Trophoblast cell (in vitro differentiated cells and primary cell): ENCODE measurements around the gene RPL35.

Experiments used
- DNase-seq, 2 donors: peaks; one replicate each; pipeline ENCODE4 v3.0.0-alpha.2; 2016
- H2AFZ ChIP-seq: 2 replicates; pipeline ENCODE4 v1.6.1; 2013; ENCODE audit warnings: low read length, moderate library complexity, mild to moderate bottlenecking; ENCODE audit not compliant: insufficient read depth, poor library complexity
- H2AK5ac ChIP-seq: 2 replicates; pipeline ENCODE4 v1.6.1; 2013; ENCODE audit warnings: mild to moderate bottlenecking, low read length
- H2BK120ac ChIP-seq: 2 replicates; pipeline ENCODE4 v1.6.1; 2013; ENCODE audit warnings: low read length, mild to moderate bottlenecking, moderate library complexity; ENCODE audit not compliant: insufficient read depth, poor library complexity
- H2BK12ac ChIP-seq: 2 replicates; pipeline ENCODE4 v1.6.1; 2013; ENCODE audit warnings: mild to moderate bottlenecking, low read length, moderate library complexity
- H2BK5ac ChIP-seq: 2 replicates; pipeline ENCODE4 v1.6.1; 2013; ENCODE audit warnings: low read length, low read depth, moderate library complexity, mild to moderate bottlenecking; ENCODE audit not compliant: poor library complexity
- H3K14ac ChIP-seq: 2 replicates; pipeline ENCODE4 v1.6.1; 2013; ENCODE audit warnings: mild to moderate bottlenecking, low read length
- H3K18ac ChIP-seq: 2 replicates; pipeline ENCODE4 v1.6.1; 2013; ENCODE audit warnings: mild to moderate bottlenecking, low read length
- H3K23ac ChIP-seq: 2 replicates; pipeline ENCODE4 v1.6.1; 2013; ENCODE audit warnings: low read length
- H3K27ac ChIP-seq: 2 replicates; pipeline ENCODE4 v1.5.1; 2013; ENCODE audit warnings: low read depth, mild to moderate bottlenecking, inconsistent platforms, low read length, moderate library complexity
- H3K27me3 ChIP-seq: 2 replicates; pipeline ENCODE4 v1.6.1; 2013; ENCODE audit warnings: inconsistent platforms, mild to moderate bottlenecking, low read length, moderate library complexity; ENCODE audit not compliant: insufficient read depth
- H3K36me3 ChIP-seq, 2 experiments: 1 replicate in 1 of 2; 2 replicates in 1 of 2; pipeline ENCODE4 v1.6.1; 2013; ENCODE audit warnings: low read length in 2 of 2, mild to moderate bottlenecking in 2 of 2, moderate library complexity in 1 of 2; ENCODE audit not compliant: insufficient read depth in 2 of 2, control insufficient read depth in 1 of 2
- H3K4ac ChIP-seq: 2 replicates; pipeline ENCODE4 v1.6.1; 2013; ENCODE audit warnings: low read depth, mild to moderate bottlenecking, low read length, moderate library complexity
- H3K4me1 ChIP-seq, 2 experiments: 1 replicate in 1 of 2; 2 replicates in 1 of 2; pipeline ENCODE4 v1.6.1; 2013; ENCODE audit warnings: low read length in 2 of 2, mild to moderate bottlenecking in 2 of 2, moderate library complexity in 1 of 2; ENCODE audit not compliant: insufficient read depth in 2 of 2, control insufficient read depth in 1 of 2
- H3K4me2 ChIP-seq: 2 replicates; pipeline ENCODE4 v1.6.1; 2013; ENCODE audit warnings: inconsistent platforms, mild to moderate bottlenecking, low read length, moderate library complexity
- H3K4me3 ChIP-seq: 2 replicates; pipeline ENCODE4 v1.5.1; 2013; ENCODE audit warnings: mild to moderate bottlenecking, low read depth, low read length, inconsistent platforms
- H3K79me1 ChIP-seq: one replicate; pipeline ENCODE4 v1.6.1; 2013; ENCODE audit warnings: low read length
- H3K79me2 ChIP-seq: 2 replicates; pipeline ENCODE4 v1.6.1; 2013; ENCODE audit warnings: low read length, mild to moderate bottlenecking; ENCODE audit not compliant: control insufficient read depth, insufficient read depth, poor library complexity
- H3K9ac ChIP-seq: 2 replicates; pipeline ENCODE4 v1.6.1; 2013; ENCODE audit warnings: mild to moderate bottlenecking, low read length
- H3K9me3 ChIP-seq: 2 replicates; pipeline ENCODE4 v1.6.1; 2013; ENCODE audit warnings: low read depth, mild to moderate bottlenecking, control low read depth, inconsistent platforms, low read length; ENCODE audit not compliant: insufficient read depth
- H4K12ac ChIP-seq: 2 replicates; pipeline ENCODE4 v1.6.1; 2013; ENCODE audit warnings: low read depth, mild to moderate bottlenecking, low read length, moderate library complexity
- H4K8ac ChIP-seq: 2 replicates; pipeline ENCODE4 v1.6.1; 2013; ENCODE audit warnings: low read depth, mild to moderate bottlenecking, low read length, moderate library complexity
- H4K91ac ChIP-seq: one replicate; pipeline ENCODE4 v1.6.1; 2013; ENCODE audit warnings: low read depth, mild to moderate bottlenecking, low read length, moderate library complexity
- WGBS: extraction: QIAGEN DNeasy Blood & Tissue Kit; methylation state at CpG from one replicate; pipeline ENCODE4 v1.1.7; 2013; ENCODE audit warnings: missing lambda C conversion rate; ENCODE audit not compliant: insufficient read length, insufficient coverage; ENCODE audit errors: extremely low coverage; 5-methylcytosine and 5-hydroxymethylcytosine counted together

RPL35 gene

DNA sequence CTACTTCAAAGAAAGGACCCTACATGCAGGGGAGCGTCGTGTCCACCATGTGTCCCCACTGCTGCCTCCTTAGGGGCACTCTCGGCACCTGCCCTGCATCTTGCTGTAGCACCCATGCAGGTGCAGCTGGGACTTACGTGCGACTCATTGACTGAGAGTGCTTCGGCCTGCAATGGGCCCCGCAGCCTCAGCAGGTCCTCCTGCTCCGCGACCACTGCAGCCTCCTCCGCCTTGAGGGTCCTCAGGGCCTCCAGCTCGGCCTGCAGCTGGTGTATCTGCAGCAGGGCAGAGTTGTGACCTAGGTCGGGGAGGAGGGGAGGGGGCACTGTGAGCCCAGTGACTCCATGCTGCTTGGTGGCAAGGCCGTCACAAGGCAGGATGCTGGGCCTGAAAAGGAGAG is 27.2 kb upstream of the RPL35 start:
- Histone ChIP-seq H3K9ac (no peak overlapping the region), H3K4me2 (no peak overlapping the region), H3K79me1 (no peaks in the 10 kb centered on the region), H3K4me3 (no peak overlapping the region), H4K8ac (no peak overlapping the region), H2BK120ac (no peak overlapping the region), H3K4ac (no peak overlapping the region), H4K91ac (no peak overlapping the region), H3K18ac (no peak overlapping the region), H3K9me3 (peaks cover 6% of the 10 kb centered on the region), H3K27ac (no peak overlapping the region), H2AK5ac (no peak overlapping the region), H3K79me2 (no peaks in the 10 kb centered on the region), H3K27me3 (no peaks in the 10 kb centered on the region), H2BK5ac (no peak overlapping the region), H2BK12ac (no peak overlapping the region), H3K23ac (no peak overlapping the region), H3K36me3 (peaks cover 29 to 58% of the 10 kb centered on the region in 2 experiments), H3K14ac (no peak overlapping the region), H2AFZ (no peak overlapping the region), H3K4me1 (no peaks in the 10 kb centered on the region), H4K12ac (no peak overlapping the region)
- no CpG with 5 or more reads among the region's 13 CpGs for WGBS
- no peak for DNase-seq

DNA sequence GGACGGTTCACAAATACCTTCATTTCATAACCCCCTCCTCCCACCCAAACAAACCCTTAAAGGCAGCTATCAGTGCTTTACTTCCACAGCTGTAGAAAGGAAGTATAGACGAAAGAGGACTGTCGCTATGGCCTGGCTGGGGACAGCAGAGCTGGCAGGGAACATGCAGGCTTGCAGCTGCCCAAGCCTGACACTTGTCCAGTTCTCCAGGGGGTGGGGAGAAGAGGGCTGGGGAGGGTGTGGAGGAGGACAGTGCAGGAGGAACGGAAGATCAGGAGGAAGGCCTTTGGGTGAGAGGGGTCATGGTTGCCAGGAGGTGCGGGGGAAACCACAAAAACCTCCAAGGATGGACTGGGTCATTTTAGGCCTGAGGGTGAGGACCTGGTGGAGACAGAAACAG is 26.1 kb upstream of the RPL35 start:
- no peak overlapping the region for H3K4me3 ChIP-seq
- no peak overlapping the region for H2BK5ac ChIP-seq
- H3K4me2 ChIP-seq: no peak overlapping the region
- H3K36me3 ChIP-seq: peaks cover 29 to 53% of the 10 kb centered on the region in 2 experiments
- no peak overlapping the region for H2AFZ ChIP-seq
- H3K9ac ChIP-seq: peak overlapping the region; percentile 38
- H2BK12ac ChIP-seq: no peak overlapping the region
- no peak overlapping the region for H3K18ac ChIP-seq
- H4K12ac ChIP-seq: no peak overlapping the region
- no peaks in the 10 kb centered on the region for H3K27me3 ChIP-seq
- no peak overlapping the region for H3K23ac ChIP-seq
- H4K91ac ChIP-seq: no peak overlapping the region
- no CpG with 5 or more reads among the region's 5 CpGs for WGBS
- H3K79me2 ChIP-seq: no peaks in the 10 kb centered on the region
- H2BK120ac ChIP-seq: no peak overlapping the region
- H3K4me1 ChIP-seq: no peaks in the 10 kb centered on the region
- no peak overlapping the region for H3K4ac ChIP-seq
- no peak overlapping the region for H4K8ac ChIP-seq
- no peaks in the 10 kb centered on the region for H3K79me1 ChIP-seq
- H3K9me3 ChIP-seq: peaks cover 6% of the 10 kb centered on the region
- DNase-seq: no peak
- no peak overlapping the region for H3K27ac ChIP-seq
- H3K14ac ChIP-seq: no peak overlapping the region
- no peak overlapping the region for H2AK5ac ChIP-seq

DNA sequence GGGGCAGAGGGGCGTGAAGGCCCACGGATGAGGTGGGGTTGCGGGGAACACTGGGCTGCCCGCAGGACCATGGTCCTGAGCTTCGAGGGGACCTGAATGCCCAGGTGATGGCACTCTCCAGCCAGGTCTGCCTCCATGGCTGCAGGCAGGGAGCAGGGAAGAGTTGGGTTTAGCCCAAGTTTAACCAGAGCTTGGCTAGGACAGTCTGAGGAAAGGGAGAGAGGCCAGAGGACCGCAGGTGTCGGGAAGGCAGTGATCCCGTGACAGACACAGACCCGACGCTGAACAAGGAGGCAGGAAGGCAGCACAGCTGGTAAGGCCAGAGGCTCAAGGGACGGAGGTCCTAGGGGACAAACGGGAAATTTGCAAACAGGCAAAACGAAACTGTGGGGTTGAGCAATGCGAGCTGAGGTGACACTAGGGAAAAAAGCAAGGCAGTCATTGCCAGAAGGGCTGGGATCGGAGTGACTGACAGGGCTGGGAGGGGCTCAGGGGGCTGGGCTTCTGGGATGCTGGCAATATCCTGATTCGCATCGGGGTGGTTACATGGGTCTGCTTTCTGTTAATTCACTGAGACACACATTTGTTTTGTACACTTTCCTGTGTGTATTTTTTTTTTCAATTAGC is 25.2 kb upstream of the RPL35 start:
- H3K9me3 ChIP-seq: peaks cover 6% of the 10 kb centered on the region
- no peak overlapping the region for H3K4me3 ChIP-seq
- H4K12ac ChIP-seq: no peak overlapping the region
- H3K27ac ChIP-seq: no peak overlapping the region
- H2BK5ac ChIP-seq: no peak overlapping the region
- H2AK5ac ChIP-seq: no peak overlapping the region
- H3K27me3 ChIP-seq: no peaks in the 10 kb centered on the region
- H3K79me1 ChIP-seq: no peaks in the 10 kb centered on the region
- H3K14ac ChIP-seq: no peak overlapping the region
- peaks cover 34 to 58% of the 10 kb centered on the region in 2 experiments for H3K36me3 ChIP-seq
- no peak overlapping the region for H2BK12ac ChIP-seq
- no peak overlapping the region for H4K91ac ChIP-seq
- WGBS: no CpG with 5 or more reads among the region's 17 CpGs
- H3K9ac ChIP-seq: peak overlapping the region; percentile 31
- no peak overlapping the region for H3K4me2 ChIP-seq
- H2AFZ ChIP-seq: no peak overlapping the region
- no peak overlapping the region for H3K18ac ChIP-seq
- no peak overlapping the region for H3K4ac ChIP-seq
- H4K8ac ChIP-seq: no peak overlapping the region
- no peak overlapping the region for H2BK120ac ChIP-seq
- no peaks in the 10 kb centered on the region for H3K4me1 ChIP-seq
- DNase-seq: no peak
- H3K79me2 ChIP-seq: no peaks in the 10 kb centered on the region
- H3K23ac ChIP-seq: peak overlapping the region; percentile 54

DNA sequence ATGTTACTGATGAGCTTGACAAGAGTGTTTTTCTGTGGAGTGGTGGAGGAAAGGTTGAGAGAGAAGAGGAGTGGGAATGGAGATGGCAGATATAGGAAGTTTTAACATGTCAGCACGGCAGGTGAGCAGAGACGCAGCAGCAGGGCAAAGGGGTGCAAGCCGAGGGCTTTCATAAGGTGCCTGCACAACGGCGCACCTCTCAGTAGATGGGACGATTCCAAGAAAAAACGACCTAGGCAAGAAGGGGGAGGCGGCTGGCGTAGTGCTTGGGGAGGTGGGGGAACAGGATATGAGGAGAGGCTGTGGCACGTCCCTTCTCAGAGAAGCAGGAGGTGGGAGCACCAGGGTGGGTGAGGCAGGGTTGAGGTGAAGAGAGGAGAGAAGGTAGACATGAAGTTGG is 24.7 kb upstream of the RPL35 start:
- H3K9me3 ChIP-seq: peaks cover 6% of the 10 kb centered on the region
- no peak overlapping the region for H2BK120ac ChIP-seq
- H3K4me2 ChIP-seq: no peak overlapping the region
- H3K36me3 ChIP-seq: peaks cover 36 to 63% of the 10 kb centered on the region in 2 experiments
- WGBS: no CpG with 5 or more reads among the region's 10 CpGs
- no peak overlapping the region for H4K91ac ChIP-seq
- no peaks in the 10 kb centered on the region for H3K27me3 ChIP-seq
- H4K12ac ChIP-seq: no peak overlapping the region
- H3K27ac ChIP-seq: no peak overlapping the region
- no peak overlapping the region for H3K4me3 ChIP-seq
- no peak overlapping the region for H2AK5ac ChIP-seq
- no peak overlapping the region for H3K14ac ChIP-seq
- H3K4me1 ChIP-seq: no peaks in the 10 kb centered on the region
- no peak overlapping the region for H3K23ac ChIP-seq
- DNase-seq: no peak
- no peak overlapping the region for H2BK5ac ChIP-seq
- H2AFZ ChIP-seq: no peak overlapping the region
- H4K8ac ChIP-seq: no peak overlapping the region
- no peak overlapping the region for H3K9ac ChIP-seq
- no peaks in the 10 kb centered on the region for H3K79me2 ChIP-seq
- H3K79me1 ChIP-seq: no peaks in the 10 kb centered on the region
- H2BK12ac ChIP-seq: no peak overlapping the region
- H3K4ac ChIP-seq: no peak overlapping the region
- no peak overlapping the region for H3K18ac ChIP-seq
